OCI-LY7 (cell line): ENCODE data around the gene GRIP1.

Experiments used
- CTCF ChIP-seq: fragments of 200-600 bp; sonication (generic); conservative IDR thresholded peaks from 2 replicates; pipeline ENCODE4 v1.5.1; 2014; ENCODE audit warnings: mild to moderate bottlenecking, antibody characterized with exemption, low read length, moderate library complexity, mixed read lengths
- EZH2phosphoT487 ChIP-seq: fragments of 200-600 bp; sonication (generic); IDR thresholded peaks from 2 replicates; pipeline ENCODE4 v1.6.1; 2018; ENCODE audit warnings: low read depth, borderline replicate concordance, mild to moderate bottlenecking, mixed run types, antibody characterized with exemption, low read length, moderate library complexity, mixed read lengths

GRCh38 chr12:66467932-66468331, 210.9 kb downstream of the GRIP1 start:
- TF ChIP-seq CTCF (no peak), EZH2phosphoT487 (no peak)
